GM12864 (cell line): ENCODE data around the gene PRAME.

Experiments
- DNase-seq: peaks from one replicate; pipeline ENCODE4 v3.0.0-alpha.2; 2011; ENCODE audit warnings: low read depth
- H3K4me3 ChIP-seq: 2 replicates; pipeline ENCODE4 v1.5.1; 2011; ENCODE audit warnings: mild to moderate bottlenecking, low read depth, low read length, control low read depth
- CTCF ChIP-seq: IDR thresholded peaks from 2 replicates; pipeline ENCODE4 v1.5.1; 2011; ENCODE audit warnings: low read depth, mild to moderate bottlenecking, moderate library complexity, low read length, control low read depth, inconsistent platforms; ENCODE audit errors: missing control alignments

PRAME gene

GRCh38 chr22:22554587-22555284 is 4.3 kb downstream of the PRAME start:
- no peak overlapping the region for H3K4me3 ChIP-seq
- no peak for DNase-seq
- TF ChIP-seq CTCF = no peak

DNA sequence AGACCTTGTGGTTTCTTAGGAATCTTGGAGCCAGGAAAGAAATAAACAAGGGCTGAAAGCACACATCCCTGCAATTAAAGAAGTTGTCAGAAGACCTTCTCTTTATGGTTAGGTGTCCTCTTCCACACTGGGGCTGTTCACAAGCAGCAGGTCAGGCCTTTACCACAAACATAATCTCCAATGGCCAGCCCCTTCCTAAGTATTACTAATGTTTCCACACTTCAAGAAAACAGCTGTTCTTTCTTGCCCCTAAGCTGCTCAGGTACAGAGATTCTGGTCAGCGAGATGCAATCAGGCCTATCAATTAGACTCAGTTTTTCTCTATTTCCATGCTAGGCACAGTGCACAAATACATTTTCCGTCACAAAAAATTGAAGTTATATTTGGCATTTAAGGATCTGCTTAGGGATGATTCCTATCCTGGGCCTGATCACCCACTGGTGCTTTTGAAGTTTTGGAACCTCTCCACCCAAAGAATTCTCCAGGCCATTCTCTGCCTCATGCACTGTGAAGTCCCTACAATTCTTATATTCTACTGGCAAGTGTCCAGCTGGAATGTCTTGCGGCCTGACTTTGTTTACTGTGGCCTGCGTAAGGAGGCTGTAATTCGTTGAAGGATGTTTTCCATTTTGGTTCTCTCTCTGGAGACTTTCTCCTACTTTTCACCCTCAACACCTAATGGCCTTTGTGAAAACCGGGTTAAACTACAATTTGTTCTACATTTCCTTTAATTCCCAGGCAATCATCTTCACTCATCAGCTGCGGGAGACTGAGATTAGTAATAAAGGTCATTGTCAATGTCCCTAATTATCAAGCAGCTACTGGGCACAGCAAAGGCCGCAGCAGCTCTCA is 5.1 kb downstream of the PRAME start:
- TF ChIP-seq CTCF = no peak
- no peak overlapping the region for H3K4me3 ChIP-seq
- no peak for DNase-seq

DNA sequence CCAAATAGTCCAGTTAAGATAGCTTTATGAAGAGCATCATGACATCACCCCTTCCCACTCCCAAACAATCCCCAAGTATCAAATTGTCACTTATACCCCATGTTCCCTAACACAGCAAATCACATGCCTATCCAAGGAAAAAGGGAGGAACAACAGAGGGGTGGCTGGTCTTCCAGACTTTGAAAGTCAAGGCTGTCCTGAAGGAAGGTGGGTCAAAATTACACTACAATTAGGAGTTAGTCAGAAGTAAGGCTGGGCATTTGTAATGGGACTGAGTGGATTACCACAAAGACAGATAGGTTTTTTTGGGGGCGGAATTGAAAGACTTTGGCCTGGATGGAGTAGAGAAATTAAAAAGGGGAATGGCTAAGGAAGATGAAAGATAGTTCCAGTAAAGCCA is 5.9 kb downstream of the PRAME start:
- TF ChIP-seq CTCF = no peak
- DNase-seq = no peak
- no peak overlapping the region for H3K4me3 ChIP-seq

- no peak for DNase-seq
- peak; percentile 14 for TF ChIP-seq CTCF
- H3K4me3 ChIP-seq = no peak overlapping the region
Measured at GRCh38 chr22:22552630-22553029, 6.4 kb downstream of the PRAME start.

GRCh38 chr22:22550789-22551434 is 8.2 kb downstream of the PRAME start:
- H3K4me3 ChIP-seq = no peak overlapping the region
- no peak for DNase-seq
- no peak for TF ChIP-seq CTCF

GRCh38 chr22:22548910-22549309 is 10.2 kb downstream of the PRAME start:
- DNase-seq = no peak
- H3K4me3 ChIP-seq = no peak overlapping the region
- no peak for TF ChIP-seq CTCF
